Breast epithelium (tissue), 3 donors: ENCODE data around the gene FAM169A.
"Not testable (repeated sequence)": the region's sequence is repeated elsewhere in the genome, so short reads cannot be mapped to it uniquely, and the experiment has no call there.

Experiments
- CTCF ChIP-seq, 3 donors: fragments of 450-650 bp; IDR thresholded peaks; one replicate each; pipeline ENCODE4 v1.5.1; 2016 to 2017; ENCODE audit warnings: antibody characterized with exemption in 3 of 3, mild to moderate bottlenecking in 3 of 3, moderate library complexity in 3 of 3
- POLR2A ChIP-seq: fragments of 450-650 bp; IDR thresholded peaks from one replicate; pipeline ENCODE4 v1.6.1; 2016; ENCODE audit warnings: antibody characterized with exemption, mild to moderate bottlenecking, moderate library complexity

- not testable (repeated sequence) for TF ChIP-seq CTCF (IDR thresholded peaks at IDR 0.05); POLR2A
These were observed 16.4 kb upstream of the FAM169A start for GRCh38 chr5:74882379-74883134.
